ENCODE results near the gene EIPR1.

GRCh38 chr2:3280197-3280596, 97.4 kb downstream of the EIPR1 start:
- TF ChIP-seq POLR2A (IDR thresholded peaks at IDR 0.05) (no peak), CTCF (IDR thresholded peaks at IDR 0.05) (no peak)
